Stimulated activated memory B cell treated with anti-CD40 and anti-IgM and Interleukin-4, amounts not matched to agents 10 μg/mL and 1 μg/mL and 100 μg/mL, for 72 hours (primary cell): ENCODE measurements around the gene SDK1.

Experiments
- ATAC-seq: fragments of 150-1000 bp; cut with Tn5 transposase; 2 replicates; pipeline ENCODE4 v1.10.0; 2021
- H3K27ac Mint-ChIP-seq: one replicate; pipeline ENCODE4 v1.8.0; 2022; ENCODE audit warnings: mild to moderate bottlenecking, mixed read lengths
- H3K27me3 Mint-ChIP-seq: one replicate; pipeline ENCODE4 v1.8.0; 2022; ENCODE audit warnings: mixed read lengths
- H3K36me3 Mint-ChIP-seq: one replicate; pipeline ENCODE4 v1.8.0; 2022; ENCODE audit warnings: mixed read lengths
- H3K4me1 Mint-ChIP-seq: one replicate; pipeline ENCODE4 v1.8.0; 2022; ENCODE audit warnings: mixed read lengths
- H3K4me3 Mint-ChIP-seq: one replicate; pipeline ENCODE4 v1.8.0; 2022; ENCODE audit warnings: mild to moderate bottlenecking, moderate library complexity, mixed read lengths
- H3K9me3 Mint-ChIP-seq: one replicate; pipeline ENCODE4 v1.8.0; 2022; ENCODE audit warnings: mixed read lengths

The SDK1 gene

DNA sequence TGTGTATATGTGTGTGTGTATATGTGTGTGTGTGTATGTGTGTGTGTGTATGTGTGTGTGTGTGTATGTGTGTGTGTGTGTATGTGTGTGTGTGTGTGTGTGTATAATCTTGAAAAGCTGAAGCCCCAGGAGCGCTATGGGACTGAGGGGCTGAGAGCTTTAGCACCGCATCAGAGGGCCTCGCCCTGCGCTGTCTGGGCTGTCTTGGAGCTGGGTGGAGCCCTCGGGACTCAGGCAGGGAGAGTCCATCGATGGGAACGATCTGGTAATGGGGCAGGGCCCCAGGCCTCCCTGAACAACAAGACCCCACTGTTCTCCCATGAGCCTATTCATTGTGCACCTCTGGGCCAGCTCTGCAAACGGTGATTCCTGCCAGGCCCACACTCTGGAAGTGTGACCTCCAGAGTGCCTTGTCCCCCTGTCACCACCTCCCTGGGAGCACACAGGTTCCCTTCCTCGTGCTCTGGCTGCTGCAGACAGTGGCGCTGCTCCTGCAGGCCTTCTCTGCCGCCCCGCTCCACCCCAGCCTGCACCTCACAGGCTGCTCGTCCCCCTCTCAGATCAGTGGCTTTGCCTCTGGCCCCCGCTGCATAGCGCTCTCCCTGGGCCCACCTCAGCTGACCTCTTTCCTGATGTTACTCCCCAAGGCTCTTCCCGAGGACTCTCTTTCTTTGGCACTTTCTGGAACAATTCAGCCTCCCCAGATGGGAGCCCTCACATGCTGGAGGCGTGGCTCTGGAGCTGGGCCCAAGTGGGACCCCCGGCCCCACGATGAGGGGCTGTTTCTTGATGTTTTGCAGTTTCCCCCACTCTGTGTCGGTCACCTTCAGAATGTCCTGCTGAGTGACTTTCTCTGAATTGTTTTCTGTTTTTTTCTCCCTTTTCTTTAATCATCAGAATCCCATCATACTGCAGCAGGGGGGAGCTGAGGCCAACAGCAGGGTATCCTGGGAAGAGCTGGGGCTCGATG, 838.9 kb downstream of the SDK1 start:
- Mint-ChIP-seq H3K9me3 (no peaks in the 10 kb centered on the region), H3K36me3 (no peaks in the 10 kb centered on the region), H3K27ac (no peak overlapping the region), H3K4me1 (peaks cover 8% of the 10 kb centered on the region), H3K4me3 (no peak overlapping the region), H3K27me3 (peaks cover 23% of the 10 kb centered on the region)
- no peak for ATAC-seq

DNA sequence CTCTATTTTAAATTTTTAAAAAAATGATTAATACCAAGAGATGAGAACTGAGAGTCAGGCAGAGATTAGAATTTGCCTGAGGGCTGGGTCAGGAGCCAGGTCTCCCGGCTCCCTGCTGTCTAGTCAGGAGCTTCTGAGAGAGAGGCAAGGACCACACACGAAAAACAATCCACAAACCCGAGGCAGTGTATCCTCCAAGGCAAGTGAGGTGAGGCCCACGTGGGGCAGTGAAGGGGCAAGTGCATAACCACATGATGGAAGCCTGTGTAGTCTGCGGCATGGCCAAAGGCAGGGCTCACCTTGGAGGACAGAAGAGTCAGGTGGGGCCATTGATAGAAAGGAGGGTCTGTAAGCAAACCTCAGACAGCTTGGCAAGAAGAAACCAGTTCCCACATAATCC, 839.9 kb downstream of the SDK1 start:
- no peak for ATAC-seq
- Mint-ChIP-seq H3K4me1 (peaks cover 8% of the 10 kb centered on the region), H3K27ac (no peak overlapping the region), H3K4me3 (no peak overlapping the region), H3K9me3 (no peaks in the 10 kb centered on the region), H3K36me3 (no peaks in the 10 kb centered on the region), H3K27me3 (peaks cover 31% of the 10 kb centered on the region)

GRCh38 chr7:4143006-4143405, 842.0 kb downstream of the SDK1 start:
- Mint-ChIP-seq H3K4me3 (no peak overlapping the region), H3K4me1 (peaks cover 8% of the 10 kb centered on the region), H3K27me3 (peaks cover 31% of the 10 kb centered on the region), H3K36me3 (no peaks in the 10 kb centered on the region), H3K9me3 (no peaks in the 10 kb centered on the region), H3K27ac (no peak overlapping the region)
- no peak for ATAC-seq

- no peak overlapping the region for H3K27ac Mint-ChIP-seq
- ATAC-seq: no peak
Measured at GRCh38 chr7:4143511-4144171, 842.6 kb downstream of the SDK1 start.

DNA sequence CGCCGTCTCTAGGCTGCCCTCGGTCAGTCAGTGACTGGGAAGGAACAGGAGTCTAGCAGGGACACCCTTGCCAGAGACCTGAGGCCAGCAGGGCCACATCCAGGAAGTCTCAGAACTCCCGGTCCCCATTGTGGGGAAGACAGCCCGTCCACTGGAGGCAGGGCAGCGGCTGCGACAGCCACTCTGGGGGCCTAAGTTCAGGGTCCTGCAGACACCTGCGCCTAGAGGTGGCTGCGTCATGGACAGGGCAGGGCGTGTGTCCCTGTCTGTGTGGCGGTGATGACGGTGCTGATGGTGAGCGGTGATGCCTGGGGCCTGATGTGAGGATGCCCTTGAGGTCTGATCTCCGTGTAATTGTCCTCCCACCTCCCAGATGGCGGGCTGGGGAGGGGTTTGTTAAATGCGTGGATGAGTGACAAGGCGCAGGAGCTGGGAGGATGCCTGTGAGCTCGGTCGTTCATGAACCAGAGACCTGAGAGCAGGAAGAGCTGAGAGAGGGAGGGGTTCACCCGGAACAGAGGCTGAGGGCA, 843.2 kb downstream of the SDK1 start:
- Mint-ChIP-seq H3K9me3 (no peaks in the 10 kb centered on the region), H3K36me3 (no peaks in the 10 kb centered on the region), H3K4me3 (no peak overlapping the region), H3K4me1 (peaks cover 8% of the 10 kb centered on the region), H3K27me3 (peaks cover 31% of the 10 kb centered on the region), H3K27ac (no peak overlapping the region)
- ATAC-seq: no peak

More at GRCh38 chr7:4143511-4144171, 842.6 kb downstream of the SDK1 start:
- no peaks in the 10 kb centered on the region for H3K36me3 Mint-ChIP-seq
- peaks cover 8% of the 10 kb centered on the region for H3K4me1 Mint-ChIP-seq
- H3K9me3 Mint-ChIP-seq: no peaks in the 10 kb centered on the region
- H3K27me3 Mint-ChIP-seq: peaks cover 31% of the 10 kb centered on the region
- no peak overlapping the region for H3K4me3 Mint-ChIP-seq

DNA sequence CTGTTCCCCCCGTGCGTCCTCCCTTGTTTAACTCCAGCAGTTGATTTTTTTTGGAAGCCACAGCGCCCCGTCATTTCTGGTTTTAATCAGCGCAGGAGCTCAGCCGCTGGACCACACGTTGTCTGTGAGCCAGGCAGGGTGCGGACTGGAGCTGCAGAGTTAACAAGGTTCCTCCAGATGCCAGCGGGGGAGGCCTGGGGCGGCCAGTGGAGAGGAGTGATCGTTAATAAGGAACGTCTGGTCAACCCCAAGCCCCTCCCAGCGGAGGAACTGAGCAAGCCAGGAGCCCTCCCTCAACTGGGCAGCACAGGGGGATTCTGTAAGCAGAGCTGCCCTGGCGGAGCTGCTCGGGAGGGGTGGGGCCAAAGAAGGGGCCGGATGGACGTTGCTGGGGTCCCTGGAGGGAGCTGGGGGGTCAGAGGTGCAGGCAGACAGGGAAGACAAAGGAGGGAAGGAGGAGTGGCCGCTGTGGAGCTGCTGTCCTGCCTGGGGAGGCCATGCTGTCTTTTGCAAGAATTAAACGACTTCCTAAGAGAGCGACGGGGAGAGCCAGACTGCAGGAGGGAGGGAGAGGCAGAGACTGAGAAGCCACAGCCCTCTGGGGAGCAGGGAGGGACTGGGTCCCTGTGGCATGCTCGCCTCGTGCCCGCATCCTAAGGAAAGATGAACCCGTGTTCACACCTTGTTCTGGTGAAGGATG, 843.9 kb downstream of the SDK1 start:
- ATAC-seq: no peak
- no peaks in the 10 kb centered on the region for H3K9me3 Mint-ChIP-seq
- peaks cover 31% of the 10 kb centered on the region for H3K27me3 Mint-ChIP-seq
- no peak overlapping the region for H3K27ac Mint-ChIP-seq
- peaks cover 8% of the 10 kb centered on the region for H3K4me1 Mint-ChIP-seq
- no peaks in the 10 kb centered on the region for H3K36me3 Mint-ChIP-seq
- H3K4me3 Mint-ChIP-seq: no peak overlapping the region

DNA sequence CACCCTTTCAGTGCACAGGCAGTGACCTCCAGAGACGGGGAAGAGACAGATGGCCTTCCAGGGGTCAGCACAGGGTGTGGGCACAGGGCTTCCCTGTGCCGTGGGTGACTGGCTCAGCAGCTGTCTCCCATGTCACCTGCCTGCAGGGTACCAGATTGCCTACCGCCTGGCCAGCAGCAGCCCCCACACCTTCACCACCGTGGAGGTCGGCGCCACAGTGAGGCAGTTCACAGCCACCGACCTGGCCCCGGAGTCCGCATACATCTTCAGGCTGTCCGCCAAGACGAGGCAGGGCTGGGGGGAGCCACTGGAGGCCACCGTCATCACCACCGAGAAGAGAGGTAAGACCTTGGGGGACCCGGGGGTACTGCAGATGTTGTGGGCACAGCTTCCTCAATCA, 844.5 kb downstream of the SDK1 start:
- Mint-ChIP-seq H3K9me3 (no peaks in the 10 kb centered on the region), H3K4me1 (peaks cover 8% of the 10 kb centered on the region), H3K36me3 (no peaks in the 10 kb centered on the region), H3K27me3 (peaks cover 31% of the 10 kb centered on the region), H3K27ac (no peak overlapping the region), H3K4me3 (no peak overlapping the region)
- ATAC-seq: no peak

- H3K4me1 Mint-ChIP-seq: peaks cover 8% of the 10 kb centered on the region
- H3K9me3 Mint-ChIP-seq: no peaks in the 10 kb centered on the region
- H3K36me3 Mint-ChIP-seq: no peaks in the 10 kb centered on the region
- H3K27ac Mint-ChIP-seq: no peak overlapping the region
- ATAC-seq: no peak
- no peak overlapping the region for H3K4me3 Mint-ChIP-seq
- H3K27me3 Mint-ChIP-seq: peaks cover 26% of the 10 kb centered on the region
Measured at GRCh38 chr7:4147926-4148620, 847.0 kb downstream of the SDK1 start.

- Mint-ChIP-seq H3K27me3 (peaks cover 18% of the 10 kb centered on the region), H3K36me3 (no peaks in the 10 kb centered on the region), H3K27ac (no peak overlapping the region), H3K4me3 (no peak overlapping the region), H3K4me1 (peaks cover 6% of the 10 kb centered on the region), H3K9me3 (no peaks in the 10 kb centered on the region)
- no peak for ATAC-seq
Measured at GRCh38 chr7:4149236-4149635, 848.2 kb downstream of the SDK1 start.

- Mint-ChIP-seq H3K9me3 (no peaks in the 10 kb centered on the region), H3K4me3 (no peak overlapping the region), H3K36me3 (no peaks in the 10 kb centered on the region), H3K27ac (no peak overlapping the region), H3K4me1 (peaks cover 2% of the 10 kb centered on the region), H3K27me3 (peaks cover 18% of the 10 kb centered on the region)
- no peak for ATAC-seq
Measured at GRCh38 chr7:4149645-4150044, 848.6 kb downstream of the SDK1 start.

GRCh38 chr7:4150731-4151130, 849.7 kb downstream of the SDK1 start:
- H3K9me3 Mint-ChIP-seq: no peaks in the 10 kb centered on the region
- no peaks in the 10 kb centered on the region for H3K36me3 Mint-ChIP-seq
- no peak overlapping the region for H3K4me3 Mint-ChIP-seq
- no peak overlapping the region for H3K27ac Mint-ChIP-seq
- peaks cover 9% of the 10 kb centered on the region for H3K27me3 Mint-ChIP-seq
- no peaks in the 10 kb centered on the region for H3K4me1 Mint-ChIP-seq
- no peak for ATAC-seq

DNA sequence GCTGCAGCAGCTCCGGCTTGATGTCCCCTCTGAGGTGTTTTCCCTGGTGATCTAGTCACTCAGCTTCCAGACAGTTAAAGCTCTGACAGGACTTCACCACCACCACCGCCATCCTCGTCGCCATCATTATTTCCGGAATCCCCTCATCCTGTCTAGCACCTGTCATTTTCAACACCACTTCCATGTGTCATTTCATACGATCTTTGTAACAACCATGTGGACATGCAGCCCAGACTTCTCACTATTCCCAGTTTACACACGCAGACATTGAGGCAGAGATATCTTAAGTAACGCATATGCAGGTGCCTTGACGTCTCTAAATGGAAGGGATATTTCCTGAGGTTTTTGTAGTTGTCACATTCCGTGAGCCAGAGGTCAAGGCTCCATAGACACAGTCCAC, 850.5 kb downstream of the SDK1 start:
- no peak for ATAC-seq
- H3K4me1 Mint-ChIP-seq: no peaks in the 10 kb centered on the region
- H3K4me3 Mint-ChIP-seq: no peak overlapping the region
- peaks cover 9% of the 10 kb centered on the region for H3K27me3 Mint-ChIP-seq
- H3K27ac Mint-ChIP-seq: no peak overlapping the region
- no peaks in the 10 kb centered on the region for H3K36me3 Mint-ChIP-seq
- no peaks in the 10 kb centered on the region for H3K9me3 Mint-ChIP-seq

- Mint-ChIP-seq H3K9me3 (no peaks in the 10 kb centered on the region), H3K27me3 (peaks cover 14% of the 10 kb centered on the region), H3K4me3 (no peak overlapping the region), H3K36me3 (no peaks in the 10 kb centered on the region), H3K4me1 (no peaks in the 10 kb centered on the region), H3K27ac (no peak overlapping the region)
- no peak for ATAC-seq
Measured at GRCh38 chr7:4151926-4152549, 851.0 kb downstream of the SDK1 start.

DNA sequence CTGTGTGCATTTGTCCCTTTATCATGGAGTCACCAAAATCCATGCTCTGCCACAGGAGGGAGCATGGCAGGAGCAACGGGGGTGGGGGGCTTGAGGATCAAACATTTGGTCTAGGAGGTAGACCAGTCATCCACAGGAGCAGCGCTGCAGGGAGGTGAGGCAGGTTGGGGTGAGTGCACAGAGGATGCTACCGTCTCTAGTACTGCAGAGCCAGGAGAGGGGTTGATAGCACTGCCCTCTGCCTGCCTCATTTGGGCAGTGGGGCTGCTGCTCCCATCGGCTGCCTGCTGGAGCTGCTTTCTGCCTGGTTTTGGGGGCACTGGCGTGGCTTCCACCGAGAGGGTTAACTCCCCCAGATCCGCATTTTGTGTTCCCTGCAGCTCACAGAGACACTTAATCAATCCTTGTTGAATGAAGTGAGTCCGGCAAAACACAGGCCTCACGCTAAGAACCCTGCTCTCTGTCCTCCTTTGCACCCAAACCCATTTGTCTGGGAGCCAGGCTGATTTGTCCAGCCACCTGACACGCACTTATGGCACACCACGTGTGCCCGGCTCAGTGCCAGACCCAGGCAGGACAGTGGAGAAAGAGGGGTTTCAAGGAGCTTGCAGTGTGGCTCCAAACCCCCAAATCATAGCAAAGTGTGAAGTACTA, 854.0 kb downstream of the SDK1 start:
- Mint-ChIP-seq H3K4me3 (no peak overlapping the region), H3K9me3 (no peaks in the 10 kb centered on the region), H3K27me3 (peaks cover 17% of the 10 kb centered on the region), H3K36me3 (no peaks in the 10 kb centered on the region), H3K4me1 (no peaks in the 10 kb centered on the region), H3K27ac (no peak overlapping the region)
- ATAC-seq: no peak
